ENCODE results near the gene HNRNPM.

The HNRNPM gene

DNA sequence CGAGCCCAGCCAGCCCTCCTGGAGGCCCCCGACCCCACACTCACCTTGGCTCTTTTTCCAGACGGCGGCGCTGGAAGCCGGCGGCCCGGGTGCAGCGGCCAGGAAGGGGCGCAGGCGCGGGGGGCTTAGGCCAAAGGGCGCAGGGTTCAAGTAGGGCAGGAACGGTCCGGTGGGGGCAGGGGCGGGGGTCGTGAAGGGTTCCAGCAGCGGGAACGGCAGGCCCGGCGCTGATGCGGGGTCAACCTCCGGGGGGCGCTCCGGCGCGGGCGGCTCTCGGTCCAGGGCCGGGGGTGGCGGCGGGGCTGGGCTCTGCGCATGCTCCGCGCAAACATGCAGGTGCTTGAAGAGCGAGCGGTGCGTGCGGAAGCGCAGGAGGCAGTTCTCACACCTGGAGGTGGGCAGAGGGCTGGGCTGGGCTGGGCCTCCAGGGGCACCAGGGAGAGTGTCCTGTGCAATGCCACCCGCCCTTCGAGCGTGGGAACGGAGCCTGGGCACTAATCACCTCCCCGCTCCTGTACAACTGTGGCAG, 66.9 kb downstream of the HNRNPM start:
- TF ChIP-seq, protein P1, sequence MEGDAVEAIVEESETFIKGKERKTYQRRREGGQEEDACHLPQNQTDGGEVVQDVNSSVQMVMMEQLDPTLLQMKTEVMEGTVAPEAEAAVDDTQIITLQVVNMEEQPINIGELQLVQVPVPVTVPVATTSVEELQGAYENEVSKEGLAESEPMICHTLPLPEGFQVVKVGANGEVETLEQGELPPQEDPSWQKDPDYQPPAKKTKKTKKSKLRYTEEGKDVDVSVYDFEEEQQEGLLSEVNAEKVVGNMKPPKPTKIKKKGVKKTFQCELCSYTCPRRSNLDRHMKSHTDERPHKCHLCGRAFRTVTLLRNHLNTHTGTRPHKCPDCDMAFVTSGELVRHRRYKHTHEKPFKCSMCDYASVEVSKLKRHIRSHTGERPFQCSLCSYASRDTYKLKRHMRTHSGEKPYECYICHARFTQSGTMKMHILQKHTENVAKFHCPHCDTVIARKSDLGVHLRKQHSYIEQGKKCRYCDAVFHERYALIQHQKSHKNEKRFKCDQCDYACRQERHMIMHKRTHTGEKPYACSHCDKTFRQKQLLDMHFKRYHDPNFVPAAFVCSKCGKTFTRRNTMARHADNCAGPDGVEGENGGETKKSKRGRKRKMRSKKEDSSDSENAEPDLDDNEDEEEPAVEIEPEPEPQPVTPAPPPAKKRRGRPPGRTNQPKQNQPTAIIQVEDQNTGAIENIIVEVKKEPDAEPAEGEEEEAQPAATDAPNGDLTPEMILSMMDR (IDR thresholded peaks at IDR 0.05): peak; percentile 56
- no peak for TF ChIP-seq ZFX (IDR thresholded peaks at IDR 0.05; ENCODE audit: borderline replicate concordance)
- H3K27ac ChIP-seq: peak overlapping the region; percentile 95

DNA sequence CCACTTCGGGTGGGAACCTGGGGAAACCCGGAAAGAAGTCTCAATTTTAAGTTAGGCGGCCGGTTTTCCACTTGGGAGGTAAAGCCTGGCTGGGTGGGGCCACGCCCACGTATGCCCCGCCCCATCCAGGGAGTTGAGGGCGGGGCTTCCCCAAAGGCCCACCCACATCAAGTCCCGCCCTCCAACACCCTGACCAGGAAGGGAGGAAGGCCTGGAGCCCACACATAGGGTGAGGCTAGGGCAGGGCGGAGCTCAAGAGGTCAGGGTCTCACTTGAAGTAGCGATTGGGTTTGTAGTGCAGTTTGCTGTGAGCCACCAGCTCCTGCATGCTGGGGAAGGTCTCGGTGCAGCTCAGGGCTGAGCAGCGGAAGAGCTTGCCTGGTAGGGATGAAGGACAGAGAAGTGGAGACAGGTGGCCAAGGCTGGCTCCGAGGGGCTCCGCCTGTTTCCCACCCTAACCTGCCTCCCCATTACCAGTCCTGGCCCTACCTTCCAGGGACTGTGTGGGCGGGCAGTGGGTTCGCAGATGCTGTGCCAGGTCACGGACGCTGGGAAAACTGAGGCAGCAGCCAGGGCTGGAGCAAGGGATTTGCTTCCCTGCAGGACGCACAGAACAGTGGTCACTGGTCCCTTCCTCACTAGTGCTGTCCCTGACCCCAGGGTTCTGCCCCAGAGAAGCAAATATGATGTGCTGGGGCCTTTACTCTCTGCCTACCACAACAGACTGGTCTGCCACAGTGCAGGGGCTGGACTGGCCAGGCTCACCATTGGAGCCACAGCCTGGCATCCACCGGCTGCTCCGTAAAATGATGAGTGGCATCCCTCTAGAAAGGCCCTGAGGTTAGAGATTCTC, 67.6 kb downstream of the HNRNPM start:
- peak overlapping the region; percentile 95 for H3K27ac ChIP-seq
- TF ChIP-seq ZFX (IDR thresholded peaks at IDR 0.05; ENCODE audit: borderline replicate concordance): no peak
- TF ChIP-seq, protein P1 (IDR thresholded peaks at IDR 0.05): no peak

DNA sequence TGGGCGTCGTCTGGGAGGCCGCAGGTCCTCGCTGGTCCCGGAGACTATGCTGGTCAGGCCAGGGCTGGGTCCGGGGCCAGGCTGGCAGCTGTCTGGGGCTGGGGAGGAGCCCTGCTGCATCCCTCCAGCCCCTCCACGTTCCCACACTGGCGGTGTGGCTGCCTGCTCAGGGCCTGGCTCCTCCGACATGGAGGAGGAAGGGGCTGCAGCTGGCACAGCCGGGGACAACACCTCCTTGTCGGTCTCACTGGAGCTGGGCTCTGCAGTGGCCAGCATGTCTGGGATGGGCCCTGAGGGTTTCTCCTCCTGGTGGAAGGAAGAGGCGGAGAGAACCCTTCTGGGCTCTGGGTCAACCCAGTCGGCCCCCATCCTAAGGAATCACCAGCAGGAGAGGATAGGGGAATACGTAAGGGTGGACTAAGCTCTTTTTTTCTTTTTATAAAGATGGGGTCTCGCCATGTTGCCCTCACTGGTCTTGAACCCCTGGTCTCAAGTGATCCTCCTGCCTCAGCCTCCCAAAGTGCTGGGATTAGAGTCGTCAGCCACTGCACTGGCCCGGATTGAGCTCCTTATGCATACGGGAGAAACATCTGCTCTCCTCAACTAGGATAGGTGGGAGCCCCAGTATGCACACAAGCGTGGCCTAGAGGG, 68.4 kb downstream of the HNRNPM start:
- peak overlapping the region; percentile 95 for H3K27ac ChIP-seq
- TF ChIP-seq ZFX (IDR thresholded peaks at IDR 0.05; ENCODE audit: borderline replicate concordance): no peak
- TF ChIP-seq, protein P1 (IDR thresholded peaks at IDR 0.05): no peak

GRCh38 chr19:8513687-8514504, 69.1 kb downstream of the HNRNPM start, which contains the start of gene ZNF414:
TSS of gene ZNF414 (minus strand) at chr19:8514167. CDS start at chr19:8514046, 121 bp downstream.
- H3K27ac ChIP-seq: peak within 1 kb of the TSS; percentile 95
- no peak for TF ChIP-seq ZFX (IDR thresholded peaks at IDR 0.05; ENCODE audit: borderline replicate concordance)
- TF ChIP-seq, protein P1 (IDR thresholded peaks at IDR 0.05): no peak

GRCh38 chr19:8514505-8515009, 69.8 kb downstream of the HNRNPM start:
- peak overlapping the region; percentile 95 for H3K27ac ChIP-seq

- H3K27ac ChIP-seq: no peak overlapping the region
Measured at GRCh38 chr19:8515317-8515716, 70.5 kb downstream of the HNRNPM start.

DNA sequence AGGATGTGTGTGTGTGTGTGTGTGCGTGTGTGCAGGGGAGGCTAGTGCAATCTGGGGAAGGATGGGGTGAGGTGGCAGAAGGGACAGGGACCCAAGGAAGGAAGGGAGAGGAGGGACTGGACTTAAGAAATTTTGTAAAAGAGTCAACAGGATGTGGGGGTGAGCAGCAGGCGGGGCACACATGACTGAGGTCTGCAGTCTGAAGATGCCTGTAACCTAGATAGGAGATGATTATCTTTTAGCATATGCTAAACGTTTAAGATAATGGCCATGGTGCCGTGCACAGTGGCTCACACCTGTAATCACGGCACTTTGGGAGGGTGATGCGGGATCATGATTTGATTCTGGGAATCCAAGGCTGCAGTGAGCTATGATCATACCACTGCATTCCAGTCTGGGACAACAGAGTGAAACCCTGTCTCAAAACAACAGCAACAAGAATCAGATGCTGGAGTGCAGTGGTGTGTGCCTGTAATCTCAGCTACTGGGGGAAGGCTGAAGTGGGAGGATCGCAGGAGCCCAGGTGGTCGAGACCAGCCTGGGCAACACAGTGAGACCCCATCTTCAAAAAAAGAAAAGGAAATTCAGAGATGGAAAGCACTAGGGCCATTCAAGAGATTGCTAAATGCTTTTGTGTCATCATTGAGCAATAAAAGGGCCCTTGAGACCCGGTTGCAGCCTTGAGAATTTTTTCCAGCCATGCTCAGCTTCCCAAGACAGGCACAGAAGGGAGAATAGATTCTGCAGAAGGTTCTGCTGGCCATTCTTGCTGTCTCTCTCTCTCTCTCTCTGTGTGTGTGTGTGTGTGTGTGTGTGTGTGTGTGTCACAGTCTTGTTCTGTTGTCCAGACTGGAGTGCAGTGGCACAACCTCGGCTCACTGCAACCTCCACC, 73.0 kb downstream of the HNRNPM start:
- H3K27ac ChIP-seq: no peak overlapping the region

More at GRCh38 chr19:8515317-8515716, 70.5 kb downstream of the HNRNPM start:
- TF ChIP-seq ZFX (IDR thresholded peaks at IDR 0.05; ENCODE audit: borderline replicate concordance): no peak

More for the DNA sequence above, 73.0 kb downstream of the HNRNPM start:
- TF ChIP-seq, protein P1 (IDR thresholded peaks at IDR 0.05): no peak
- no peak for TF ChIP-seq ZFX (IDR thresholded peaks at IDR 0.05; ENCODE audit: borderline replicate concordance)
